Measurements from ENCODE around the gene TACC2.

TACC2 gene

GRCh38 chr10:122290334-122290733 is 301.4 kb downstream of the TACC2 start:
- ATAC-seq = no peak
- TF ChIP-seq TCF4 (CRISPR knock-in tag; IDR thresholded peaks at IDR 0.05; ENCODE audit: borderline replicate concordance) (no peak), RARB (CRISPR knock-in tag; IDR thresholded peaks at IDR 0.05) (no peak), CSDC2 (CRISPR knock-in tag; IDR thresholded peaks at IDR 0.05) (no peak), ZC3H10 (CRISPR knock-in tag; IDR thresholded peaks at IDR 0.05) (no peak), ARNTL (CRISPR knock-in tag; IDR thresholded peaks at IDR 0.05; ENCODE audit: borderline replicate concordance, low read depth) (no peak), ZFP3 (CRISPR knock-in tag; IDR thresholded peaks at IDR 0.05) (no peak), BACH2 (CRISPR knock-in tag; IDR thresholded peaks at IDR 0.05; ENCODE audit: borderline replicate concordance) (no peak), ISL1 (CRISPR knock-in tag; IDR thresholded peaks at IDR 0.05) (no peak), POU6F1 (CRISPR knock-in tag; IDR thresholded peaks at IDR 0.05; ENCODE audit: borderline replicate concordance, low read depth) (no peak), ZNF70 (CRISPR knock-in tag; IDR thresholded peaks at IDR 0.05) (no peak), ZNF565 (CRISPR knock-in tag; conservative IDR thresholded peaks at IDR 0.05; ENCODE audit: low read depth) (no peak), SNAI2 (CRISPR knock-in tag; IDR thresholded peaks at IDR 0.05) (no peak), ZNF8 (CRISPR knock-in tag; IDR thresholded peaks at IDR 0.05) (no peak), ZFP30 (CRISPR knock-in tag; IDR thresholded peaks at IDR 0.05) (no peak), ESRRG (CRISPR knock-in tag; IDR thresholded peaks at IDR 0.05) (no peak), CREB5 (CRISPR knock-in tag; IDR thresholded peaks at IDR 0.05; ENCODE audit: low read depth) (no peak), GLIS3 (CRISPR knock-in tag; IDR thresholded peaks at IDR 0.05) (no peak), TOX (CRISPR knock-in tag; IDR thresholded peaks at IDR 0.05; ENCODE audit: borderline replicate concordance) (no peak)
- TF ChIP-seq, protein P1, sequence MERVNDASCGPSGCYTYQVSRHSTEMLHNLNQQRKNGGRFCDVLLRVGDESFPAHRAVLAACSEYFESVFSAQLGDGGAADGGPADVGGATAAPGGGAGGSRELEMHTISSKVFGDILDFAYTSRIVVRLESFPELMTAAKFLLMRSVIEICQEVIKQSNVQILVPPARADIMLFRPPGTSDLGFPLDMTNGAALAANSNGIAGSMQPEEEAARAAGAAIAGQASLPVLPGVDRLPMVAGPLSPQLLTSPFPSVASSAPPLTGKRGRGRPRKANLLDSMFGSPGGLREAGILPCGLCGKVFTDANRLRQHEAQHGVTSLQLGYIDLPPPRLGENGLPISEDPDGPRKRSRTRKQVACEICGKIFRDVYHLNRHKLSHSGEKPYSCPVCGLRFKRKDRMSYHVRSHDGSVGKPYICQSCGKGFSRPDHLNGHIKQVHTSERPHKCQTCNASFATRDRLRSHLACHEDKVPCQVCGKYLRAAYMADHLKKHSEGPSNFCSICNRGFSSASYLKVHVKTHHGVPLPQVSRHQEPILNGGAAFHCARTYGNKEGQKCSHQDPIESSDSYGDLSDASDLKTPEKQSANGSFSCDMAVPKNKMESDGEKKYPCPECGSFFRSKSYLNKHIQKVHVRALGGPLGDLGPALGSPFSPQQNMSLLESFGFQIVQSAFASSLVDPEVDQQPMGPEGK (CRISPR knock-in tag; IDR thresholded peaks at IDR 0.05; ENCODE audit: borderline replicate concordance) = no peak
- TF ChIP-seq, protein P2, sequence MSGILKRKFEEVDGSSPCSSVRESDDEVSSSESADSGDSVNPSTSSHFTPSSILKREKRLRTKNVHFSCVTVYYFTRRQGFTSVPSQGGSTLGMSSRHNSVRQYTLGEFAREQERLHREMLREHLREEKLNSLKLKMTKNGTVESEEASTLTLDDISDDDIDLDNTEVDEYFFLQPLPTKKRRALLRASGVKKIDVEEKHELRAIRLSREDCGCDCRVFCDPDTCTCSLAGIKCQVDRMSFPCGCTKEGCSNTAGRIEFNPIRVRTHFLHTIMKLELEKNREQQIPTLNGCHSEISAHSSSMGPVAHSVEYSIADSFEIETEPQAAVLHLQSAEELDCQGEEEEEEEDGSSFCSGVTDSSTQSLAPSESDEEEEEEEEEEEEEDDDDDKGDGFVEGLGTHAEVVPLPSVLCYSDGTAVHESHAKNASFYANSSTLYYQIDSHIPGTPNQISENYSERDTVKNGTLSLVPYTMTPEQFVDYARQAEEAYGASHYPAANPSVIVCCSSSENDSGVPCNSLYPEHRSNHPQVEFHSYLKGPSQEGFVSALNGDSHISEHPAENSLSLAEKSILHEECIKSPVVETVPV (CRISPR knock-in tag; IDR thresholded peaks at IDR 0.05) = no peak

GRCh38 chr10:122290833-122291532 is 302.0 kb downstream of the TACC2 start:
- TF ChIP-seq, protein P3, sequence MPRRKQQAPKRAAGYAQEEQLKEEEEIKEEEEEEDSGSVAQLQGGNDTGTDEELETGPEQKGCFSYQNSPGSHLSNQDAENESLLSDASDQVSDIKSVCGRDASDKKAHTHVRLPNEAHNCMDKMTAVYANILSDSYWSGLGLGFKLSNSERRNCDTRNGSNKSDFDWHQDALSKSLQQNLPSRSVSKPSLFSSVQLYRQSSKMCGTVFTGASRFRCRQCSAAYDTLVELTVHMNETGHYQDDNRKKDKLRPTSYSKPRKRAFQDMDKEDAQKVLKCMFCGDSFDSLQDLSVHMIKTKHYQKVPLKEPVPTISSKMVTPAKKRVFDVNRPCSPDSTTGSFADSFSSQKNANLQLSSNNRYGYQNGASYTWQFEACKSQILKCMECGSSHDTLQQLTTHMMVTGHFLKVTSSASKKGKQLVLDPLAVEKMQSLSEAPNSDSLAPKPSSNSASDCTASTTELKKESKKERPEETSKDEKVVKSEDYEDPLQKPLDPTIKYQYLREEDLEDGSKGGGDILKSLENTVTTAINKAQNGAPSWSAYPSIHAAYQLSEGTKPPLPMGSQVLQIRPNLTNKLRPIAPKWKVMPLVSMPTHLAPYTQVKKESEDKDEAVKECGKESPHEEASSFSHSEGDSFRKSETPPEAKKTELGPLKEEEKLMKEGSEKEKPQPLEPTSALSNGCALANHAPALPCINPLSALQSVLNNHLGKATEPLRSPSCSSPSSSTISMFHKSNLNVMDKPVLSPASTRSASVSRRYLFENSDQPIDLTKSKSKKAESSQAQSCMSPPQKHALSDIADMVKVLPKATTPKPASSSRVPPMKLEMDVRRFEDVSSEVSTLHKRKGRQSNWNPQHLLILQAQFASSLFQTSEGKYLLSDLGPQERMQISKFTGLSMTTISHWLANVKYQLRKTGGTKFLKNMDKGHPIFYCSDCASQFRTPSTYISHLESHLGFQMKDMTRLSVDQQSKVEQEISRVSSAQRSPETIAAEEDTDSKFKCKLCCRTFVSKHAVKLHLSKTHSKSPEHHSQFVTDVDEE (CRISPR knock-in tag; IDR thresholded peaks at IDR 0.05) = no peak
- TF ChIP-seq SNAI2 (CRISPR knock-in tag; IDR thresholded peaks at IDR 0.05) (no peak), CREB5 (CRISPR knock-in tag; IDR thresholded peaks at IDR 0.05; ENCODE audit: low read depth) (no peak), POU6F1 (CRISPR knock-in tag; IDR thresholded peaks at IDR 0.05; ENCODE audit: borderline replicate concordance, low read depth) (no peak), TCF4 (CRISPR knock-in tag; IDR thresholded peaks at IDR 0.05; ENCODE audit: borderline replicate concordance) (no peak), ZNF70 (CRISPR knock-in tag; IDR thresholded peaks at IDR 0.05) (no peak), ZNF565 (CRISPR knock-in tag; conservative IDR thresholded peaks at IDR 0.05; ENCODE audit: low read depth) (no peak), ESRRG (CRISPR knock-in tag; IDR thresholded peaks at IDR 0.05) (no peak)
- no peak for ATAC-seq

Data from SK-N-SH treated with all-trans-retinoic acid at 6 μM for 48 hours (cell line).